ENCODE data around the gene RASL11B. TPM values are rescaled to one million over a fixed set of nuclear protein-coding genes. Genes with fewer than 3 reads are reported as not detected.

Gene RASL11B
- polyA plus RNA-seq, 1 donor: 40.5 TPM

DNA sequence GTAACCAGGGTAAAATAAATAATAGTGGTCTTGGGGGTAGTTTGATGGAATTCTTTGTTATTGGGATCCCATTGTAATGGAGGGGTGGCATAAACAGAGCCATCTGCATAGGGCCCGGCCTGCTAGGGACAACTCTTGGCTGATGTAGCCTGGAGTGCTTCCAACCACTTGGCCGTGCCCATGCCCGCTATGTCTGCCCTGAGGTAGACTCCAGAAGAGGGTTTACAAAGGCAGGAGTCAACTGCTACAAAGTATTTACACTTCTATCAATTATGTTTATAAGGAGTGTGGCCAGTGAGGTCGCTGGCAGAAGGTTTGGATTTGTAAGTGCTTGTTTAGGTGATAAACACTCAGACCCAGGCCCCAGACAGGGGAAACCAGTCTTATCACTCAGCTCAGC, 8.1 kb downstream of the RASL11B start:
- no peak for DNase-seq

DNA sequence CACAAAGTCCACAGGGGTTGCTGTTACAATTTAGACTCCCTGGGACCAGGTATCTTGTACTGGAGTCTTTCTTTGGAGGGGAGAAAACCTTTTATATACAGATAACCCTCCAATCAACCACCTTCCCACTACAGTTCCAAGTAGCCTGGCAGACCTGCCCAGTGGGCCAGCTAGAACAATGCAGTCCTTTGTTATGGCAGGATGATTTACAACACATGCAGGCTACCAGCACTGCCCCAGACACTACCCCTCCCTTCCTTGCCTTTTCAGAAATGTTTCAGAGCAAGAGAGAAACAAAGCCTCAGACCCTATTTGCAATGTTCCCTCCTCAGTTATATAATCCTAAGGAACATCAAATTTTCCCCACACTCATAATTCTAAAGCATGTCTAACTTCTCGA, 11.1 kb downstream of the RASL11B start:
- no peak for DNase-seq

GRCh38 chr4:52873861-52874343, 11.8 kb downstream of the RASL11B start:
- DNase-seq: no peak

DNA sequence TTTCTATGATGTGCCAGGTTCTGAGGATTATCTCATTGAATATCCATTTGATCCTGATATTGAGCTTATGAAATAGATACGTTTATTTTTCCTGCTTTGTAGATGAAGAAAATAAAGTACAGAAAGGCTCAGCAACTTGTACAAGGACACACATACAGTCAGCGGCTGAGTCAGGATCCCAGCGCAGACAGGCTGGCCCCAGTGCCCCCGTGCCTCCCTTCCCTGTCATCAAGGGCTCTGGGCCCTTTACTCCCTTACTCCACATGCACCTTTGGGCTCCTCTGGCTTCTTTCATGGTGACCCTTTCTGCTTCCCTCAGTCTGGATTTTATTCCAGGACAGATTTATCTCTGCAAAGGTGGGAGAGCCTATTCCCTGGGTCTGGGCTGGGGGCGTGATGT, 12.8 kb downstream of the RASL11B start:
- DNase-seq: no peak

GRCh38 chr4:52876069-52876468, 14.0 kb downstream of the RASL11B start:
- no peak for DNase-seq

DNA sequence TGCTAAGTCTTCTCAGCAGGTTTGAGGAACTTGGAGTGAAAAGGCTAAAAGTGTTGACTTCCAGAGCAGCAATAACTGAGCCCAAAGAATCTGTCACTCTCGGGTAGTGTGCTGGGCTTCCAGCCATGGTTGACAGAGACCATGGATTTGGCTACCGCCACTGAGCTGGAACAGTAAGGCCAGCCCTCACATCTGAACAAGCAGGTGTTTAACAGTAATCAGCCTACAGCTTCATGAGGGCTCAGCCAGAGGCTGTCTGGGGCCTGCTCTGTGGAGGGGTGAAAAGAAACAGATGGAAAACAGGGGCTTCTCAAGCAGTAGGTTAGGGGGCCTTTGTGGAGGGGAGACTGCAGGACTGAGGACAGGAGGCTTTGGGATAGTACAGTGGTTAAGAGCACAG, 14.9 kb downstream of the RASL11B start:
- no peak for DNase-seq

DNA sequence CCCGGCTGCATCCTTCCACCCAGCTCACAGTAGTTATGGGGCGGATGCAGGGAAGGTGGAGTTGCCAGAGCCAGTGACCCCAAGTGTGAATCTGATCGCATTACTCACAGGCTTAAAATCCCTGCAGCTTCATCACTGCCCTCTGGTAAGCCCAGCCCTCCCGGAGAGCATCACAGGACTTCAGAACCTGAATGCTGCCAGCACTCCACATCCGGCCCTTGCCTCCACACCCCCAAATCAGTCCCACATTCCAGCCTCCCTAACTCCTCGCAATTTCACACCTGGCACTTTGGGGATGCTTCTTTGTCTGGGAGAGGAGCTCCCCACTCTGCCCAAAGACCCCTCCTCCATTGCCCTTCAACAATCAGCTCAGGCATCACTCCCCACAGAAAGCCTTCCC, 15.6 kb downstream of the RASL11B start:
- no peak for DNase-seq

DNA sequence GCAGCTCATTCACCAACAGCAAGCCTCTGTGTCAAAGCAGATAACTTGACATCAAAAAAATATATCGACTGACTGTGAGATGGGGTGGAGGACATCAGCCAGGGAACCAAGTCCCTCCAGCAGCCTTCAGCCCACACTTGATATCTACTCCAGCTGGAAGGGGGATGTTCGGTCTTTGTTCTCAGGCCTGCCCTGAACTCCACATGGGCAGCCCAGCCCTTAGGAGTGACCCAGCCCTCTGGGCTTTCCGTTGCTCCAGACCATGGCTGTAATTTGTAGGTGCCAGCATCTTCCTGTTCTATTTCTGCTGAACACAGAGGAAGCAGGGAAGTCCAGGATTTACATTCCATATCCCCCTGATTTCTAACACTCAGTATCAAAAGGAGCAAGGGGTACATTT, 17.4 kb downstream of the RASL11B start:
- no peak for DNase-seq

DNA sequence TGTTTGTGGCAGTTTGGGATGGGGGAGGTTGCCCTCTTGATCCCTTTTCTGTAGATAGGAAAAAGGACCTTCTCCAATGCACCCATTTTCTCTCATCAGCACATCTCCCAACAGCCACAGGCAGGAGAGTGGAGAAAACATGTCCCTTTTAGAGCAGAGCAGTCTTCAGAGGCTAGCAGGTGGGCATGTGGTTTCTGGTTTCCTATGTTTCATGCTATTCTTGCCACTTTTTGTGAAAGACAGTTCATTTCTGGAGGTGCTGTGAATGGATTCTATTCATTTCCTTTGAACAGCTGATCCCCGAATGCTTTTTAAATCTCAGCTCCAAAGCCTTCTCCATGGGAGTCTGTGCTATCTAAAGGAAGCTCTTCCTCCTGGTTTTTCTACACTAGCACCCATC, 18.9 kb downstream of the RASL11B start:
- DNase-seq: no peak

GRCh38 chr4:52883183-52883621, 21.1 kb downstream of the RASL11B start:
- DNase-seq: no peak

DNA sequence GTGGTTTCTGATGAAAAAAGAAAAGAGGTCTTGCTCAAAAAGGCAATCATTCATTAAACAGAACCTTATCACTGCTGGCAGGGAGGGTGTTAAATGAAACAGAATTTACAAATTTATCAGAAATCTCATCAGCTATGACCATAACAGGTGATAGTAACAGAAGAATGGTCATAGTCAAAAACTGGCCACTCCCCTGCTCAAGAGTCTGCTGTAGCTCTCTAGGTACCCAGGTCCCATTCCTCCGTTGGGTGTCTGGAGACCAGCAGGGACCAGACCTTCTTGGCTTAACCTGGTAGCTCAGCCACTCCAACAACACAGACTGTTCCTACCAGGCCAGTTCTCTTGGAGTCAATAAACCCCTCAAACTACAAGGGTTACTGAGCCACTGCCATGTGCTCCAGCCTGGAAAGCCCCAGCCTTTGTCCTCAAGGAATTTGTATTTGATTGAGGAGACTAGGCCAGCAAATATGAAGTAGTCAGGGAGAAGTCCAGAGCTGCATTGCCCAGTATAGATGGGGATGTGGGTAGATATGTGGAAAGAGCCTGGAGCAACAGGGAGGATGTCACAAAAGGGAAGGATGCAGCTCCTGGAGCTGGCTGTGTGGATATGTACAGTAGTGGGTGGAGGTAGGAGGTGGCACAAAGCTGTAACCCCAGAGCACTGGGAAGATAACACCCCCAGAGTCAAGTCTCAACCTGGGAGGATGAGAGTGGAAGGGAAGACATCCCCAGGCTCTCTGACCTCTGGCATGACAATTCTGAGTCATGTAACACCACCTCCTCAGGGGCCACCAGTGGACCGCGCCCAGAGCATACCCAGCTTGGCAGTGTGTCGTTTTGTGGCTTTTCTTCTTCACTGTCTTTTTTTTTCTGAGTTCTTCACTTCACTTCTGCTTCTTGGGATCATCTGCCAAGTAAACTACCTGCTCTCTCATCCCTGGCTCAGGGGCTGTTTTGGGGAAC, 21.9 kb downstream of the RASL11B start:
- no peak for DNase-seq

- DNase-seq: no peak
Measured at GRCh38 chr4:52884994-52885393, 22.9 kb downstream of the RASL11B start.

- DNase-seq: no peak
Measured at GRCh38 chr4:52889354-52889753, 27.2 kb downstream of the RASL11B start.

DNA sequence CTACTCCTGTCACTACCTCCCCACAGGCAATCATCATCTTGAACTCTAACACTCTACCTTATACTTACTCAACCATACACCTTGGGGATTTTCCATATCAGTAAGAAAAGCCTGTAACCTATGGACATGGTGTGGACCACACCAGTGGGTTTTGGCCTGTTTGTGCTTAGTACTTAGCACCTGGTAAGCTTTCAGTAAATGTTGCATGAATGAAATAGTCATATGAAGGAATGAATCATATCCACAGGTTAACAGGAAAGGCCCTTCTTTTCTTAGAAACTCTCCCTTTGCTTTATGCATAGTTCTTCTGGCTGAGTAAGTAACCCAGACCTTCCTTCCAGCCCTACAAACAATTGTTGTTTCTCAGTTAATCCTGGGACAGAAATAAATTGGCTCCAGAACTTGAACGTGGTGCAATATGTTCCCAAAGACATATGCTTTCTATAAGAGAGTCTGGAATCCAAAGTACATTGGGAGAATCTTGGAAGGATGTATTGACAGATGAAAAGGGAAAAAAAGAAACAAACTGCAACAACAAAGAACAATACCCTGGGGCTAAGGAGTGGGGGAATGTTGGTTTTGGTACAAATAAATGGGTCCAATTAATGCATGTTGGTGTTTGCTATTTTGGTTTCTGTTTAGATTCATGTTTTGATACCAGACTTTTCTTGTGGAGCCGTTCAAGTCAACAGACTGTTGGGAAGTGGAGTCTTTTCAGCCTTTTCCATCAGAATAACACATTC, 27.8 kb downstream of the RASL11B start:
- DNase-seq: no peak

DNA sequence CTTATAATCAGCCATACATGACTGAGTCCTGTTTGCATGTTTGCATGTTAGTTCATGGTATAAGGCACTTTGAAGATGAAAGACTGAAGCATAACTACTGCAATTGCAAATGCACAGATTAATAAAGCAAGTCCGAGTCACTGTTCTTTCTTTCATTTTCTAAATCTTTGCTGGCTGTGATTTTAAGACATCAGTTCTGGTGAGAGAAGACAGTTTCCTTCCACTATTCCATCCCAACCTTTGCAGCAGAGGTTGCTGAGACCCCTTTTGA, 28.3 kb downstream of the RASL11B start:
- DNase-seq: no peak

DNA sequence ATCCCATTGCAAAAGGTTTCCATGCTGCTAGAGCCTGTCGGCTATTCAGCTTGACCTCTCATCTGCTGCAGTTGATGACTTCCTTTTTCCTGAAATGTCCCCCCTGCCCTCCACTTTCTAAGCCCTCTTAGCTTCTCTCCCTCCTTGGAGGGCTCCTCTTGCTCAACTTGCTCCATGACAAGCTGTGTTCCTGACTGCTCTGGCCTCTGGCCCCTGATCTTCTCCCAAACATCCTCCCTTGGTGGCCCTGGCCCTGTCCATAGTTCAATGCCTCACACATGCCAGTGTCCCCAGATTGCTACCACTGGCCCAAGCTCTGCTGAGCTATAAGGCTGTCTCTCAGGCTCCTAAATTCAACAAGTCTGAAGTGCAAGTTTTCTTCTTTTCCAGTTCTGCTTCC, 29.6 kb downstream of the RASL11B start:
- no peak for DNase-seq

GRCh38 chr4:52892880-52893279, 30.8 kb downstream of the RASL11B start:
- no peak for DNase-seq

- no peak for DNase-seq
Measured at GRCh38 chr4:52894443-52894842, 32.3 kb downstream of the RASL11B start.

DNA sequence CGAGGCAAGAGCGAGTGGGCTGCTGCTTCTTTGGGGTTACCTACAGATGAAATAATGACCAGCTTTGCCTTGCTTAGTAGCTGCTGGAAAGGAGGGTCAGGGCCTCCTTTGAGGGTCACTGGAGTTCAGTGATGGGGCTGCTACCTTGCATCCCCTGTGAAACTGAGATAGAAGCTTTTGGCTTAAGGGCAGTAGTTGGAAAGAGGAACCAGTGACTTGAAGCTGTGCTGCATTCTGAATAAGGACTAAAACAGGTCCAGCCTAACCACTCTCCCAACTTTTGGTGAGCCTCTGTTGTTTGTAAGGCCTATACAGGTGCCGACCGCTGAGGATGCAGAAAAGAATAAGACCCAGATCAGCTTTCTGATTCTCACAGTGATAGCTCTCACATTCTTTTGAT, 41.2 kb downstream of the RASL11B start:
- no peak for DNase-seq

GRCh38 chr4:52904421-52904820, 42.3 kb downstream of the RASL11B start:
- no peak for DNase-seq

GRCh38 chr4:52907510-52907909, 45.4 kb downstream of the RASL11B start:
- DNase-seq: no peak

DNA sequence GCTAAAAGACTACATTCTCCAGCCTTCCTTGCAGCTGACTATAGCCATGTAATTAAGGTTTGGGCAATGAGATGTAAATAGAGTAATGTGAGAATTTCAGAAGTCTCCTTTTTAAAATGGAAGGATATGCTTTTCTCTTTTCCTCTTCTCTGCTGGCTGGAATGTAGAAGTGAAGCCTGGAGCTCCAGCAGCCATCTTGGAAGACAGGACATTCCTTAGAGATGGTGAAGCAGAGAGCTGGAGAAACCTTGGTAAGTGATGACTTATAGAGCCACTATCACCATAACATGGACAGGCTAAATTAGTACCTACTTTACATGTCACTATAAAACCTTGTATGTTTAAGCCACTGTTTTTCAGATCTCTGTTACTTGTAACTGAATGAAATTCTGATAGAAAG, 48.0 kb downstream of the RASL11B start:
- no peak for DNase-seq

GRCh38 chr4:52911684-52912294, 49.7 kb downstream of the RASL11B start:
- peak; percentile 68 for DNase-seq
